ENCODE results near the gene TRIP12. TPM values are rescaled to one million over a fixed set of nuclear protein-coding genes. Genes with fewer than 3 reads are reported as not detected.

The TRIP12 gene
- total and polyA plus RNA-seq, 2 of the 13 experiments (the other 11 are each of a cell fraction or from before 2014, with no cell fraction given) = 72.1 to 153 TPM

DNA sequence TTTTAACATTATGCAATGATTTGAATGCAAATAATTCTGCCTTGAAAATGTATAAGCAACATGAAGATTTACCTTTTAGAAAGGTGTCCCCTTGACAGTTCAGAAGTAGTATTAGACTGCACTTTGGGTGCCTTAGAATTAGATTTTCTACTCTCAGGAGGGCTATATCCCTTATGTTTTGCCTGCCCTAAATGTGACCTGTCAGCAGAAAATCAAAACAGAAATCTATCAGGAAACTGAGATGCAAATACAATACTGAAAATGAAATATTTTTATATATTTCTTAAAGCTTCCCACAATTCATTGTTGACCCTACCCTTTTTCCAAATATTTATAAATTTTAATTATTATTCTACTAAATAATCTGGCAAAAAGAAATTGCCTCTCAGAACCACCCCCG lies 61.5 kb downstream of the TRIP12 start:
- ChIA-PET CTCF (ENCODE audit: low intra/inter-chr PET ratio, low total read pairs) (no interaction called here), POLR2A (no interaction called here)
- no TSS peak for BruUV-seq (replicated peaks)
- Histone ChIP-seq H4K20me1 (ENCODE audit: insufficient read depth, low read length) (no peaks in the 10 kb centered on the region; the same call in 1 of the 2 replicates), H2AFZ (ENCODE audit: low read length) (no peak overlapping the region), H3K9ac (ENCODE audit: insufficient read depth, low read depth, low read length) (no peak overlapping the region), H3K27me3 (ENCODE audit: control insufficient read depth in 1 of 2, insufficient read depth in 2 of 2, low read length in 2 of 2) (no peaks in the 10 kb centered on the region), H3K4me1 (ENCODE audit: insufficient read depth, low read length) (no peaks in the 10 kb centered on the region), H3K4me2 (ENCODE audit: low read depth, low read length) (no peak overlapping the region), H3K27ac (ENCODE audit: extremely low read length, insufficient read depth, low read length) (no peak overlapping the region), H3K36me3 (replicated peaks in 1 of 2; ENCODE audit: control insufficient read depth in 1 of 2, insufficient read depth in 2 of 2, low read length in 2 of 2) (peaks cover 21 to 53% of the 10 kb centered on the region in 2 experiments), H3K79me2 (ENCODE audit: insufficient read depth, low read length) (peaks cover 46% of the 10 kb centered on the region), H3K4me3 (replicated peaks in 1 of 3; ENCODE audit: insufficient read depth in 1 of 3, low read depth in 2 of 3, low read length in 3 of 3) (no peak overlapping the region), H3K9me3 (ENCODE audit: low read length) (no peaks in the 10 kb centered on the region)
- FAIRE-seq (no peak), ATAC-seq (no peak), DNase-seq (ENCODE audit: low spot score) (no peak)
- in situ Hi-C loops (cut with HindIII; ENCODE audit: extremely low pct_ligation_motif_present, low pct_unique_long_range_greater_than_20kb) = no loop called here
- intact Hi-C loops (cut with micrococcal nuclease; ENCODE audit: unreplicated experiment) = no loop called here
- TF ChIP-seq ZKSCAN8 (CRISPR knock-in tag; IDR thresholded peaks at IDR 0.05; ENCODE audit: borderline replicate concordance) (no peak), MAFK (conservative IDR thresholded peaks at IDR 0.05 in 1 of 2, IDR thresholded peaks at IDR 0.05 in 1 of 2; ENCODE audit: low read length in 2 of 2) (peak; percentile 92 to 94), ZNF639 (CRISPR knock-in tag; conservative IDR thresholded peaks at IDR 0.05) (no peak), MAFF (IDR thresholded peaks at IDR 0.05; ENCODE audit: low read depth, low read length) (peak; percentile 91)
- 99% methylated on average over 1 of the region's 1 CpG for WGBS (ENCODE audit: low lambda C conversion rate)

- CTCF ChIA-PET (ENCODE audit: low intra/inter-chr PET ratio, low total read pairs) = no interaction called here
- POLR2A ChIA-PET = no interaction called here
- Histone ChIP-seq H3K4me3 (replicated peaks in 1 of 3; ENCODE audit: insufficient read depth in 1 of 3, low read depth in 2 of 3, low read length in 3 of 3) (no peak overlapping the region), H3K9me3 (ENCODE audit: low read length) (no peaks in the 10 kb centered on the region), H3K27ac (ENCODE audit: extremely low read length, insufficient read depth, low read length) (no peak overlapping the region), H3K36me3 (replicated peaks in 1 of 2; ENCODE audit: control insufficient read depth in 1 of 2, insufficient read depth in 2 of 2, low read length in 2 of 2) (peaks cover 21 to 62% of the 10 kb centered on the region in 2 experiments), H3K27me3 (ENCODE audit: control insufficient read depth in 1 of 2, insufficient read depth in 2 of 2, low read length in 2 of 2) (no peaks in the 10 kb centered on the region), H4K20me1 (ENCODE audit: insufficient read depth, low read length) (no peaks in the 10 kb centered on the region; the same call in 1 of the 2 replicates), H3K79me2 (ENCODE audit: insufficient read depth, low read length) (peaks cover 29% of the 10 kb centered on the region), H3K4me1 (ENCODE audit: insufficient read depth, low read length) (no peaks in the 10 kb centered on the region), H3K4me2 (ENCODE audit: low read depth, low read length) (no peak overlapping the region), H3K9ac (ENCODE audit: insufficient read depth, low read depth, low read length) (no peak overlapping the region), H2AFZ (ENCODE audit: low read length) (no peak overlapping the region)
- peak; percentile 51 for FAIRE-seq
- no peak for DNase-seq (ENCODE audit: low spot score)
- BruUV-seq (replicated peaks) = no TSS peak
- ATAC-seq = no peak
- TF ChIP-seq CEBPG (CRISPR knock-in tag; IDR thresholded peaks at IDR 0.05) (no peak), TBP (CRISPR knock-in tag; IDR thresholded peaks at IDR 0.05) (no peak), DRAP1 (CRISPR knock-in tag; IDR thresholded peaks at IDR 0.05) (no peak), ZNF607 (CRISPR knock-in tag; IDR thresholded peaks at IDR 0.05; ENCODE audit: borderline replicate concordance) (no peak), CEBPB (IDR thresholded peaks at IDR 0.05; ENCODE audit: borderline replicate concordance, low read depth, low read length) (peak; percentile 58)
- TF ChIP-seq, protein P1, sequence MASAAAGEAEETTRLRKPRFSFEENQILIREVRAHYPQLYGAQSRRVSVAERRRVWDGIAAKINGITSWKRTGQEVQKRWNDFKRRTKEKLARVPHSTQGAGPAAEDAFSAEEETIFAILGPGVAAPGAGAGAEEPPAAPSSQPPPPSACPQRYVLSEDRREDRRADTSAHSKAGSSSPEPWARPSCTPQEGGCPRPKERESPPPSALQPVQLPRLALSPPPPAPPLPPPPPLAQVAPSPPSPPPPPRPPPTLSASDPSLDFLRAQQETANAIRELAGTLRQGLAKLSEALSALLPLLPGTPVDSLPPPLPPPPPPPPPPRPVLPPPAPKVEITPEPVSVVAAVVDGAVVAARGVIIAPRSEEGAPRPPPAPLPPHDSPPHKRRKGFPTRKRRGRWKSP (CRISPR knock-in tag; IDR thresholded peaks at IDR 0.05) = no peak
- WGBS (ENCODE audit: low lambda C conversion rate) = 97% methylated on average over 3 of the region's 3 CpGs
- in situ Hi-C loops (cut with HindIII; ENCODE audit: extremely low pct_ligation_motif_present, low pct_unique_long_range_greater_than_20kb) (no loop called here), intact Hi-C loops (cut with micrococcal nuclease; ENCODE audit: unreplicated experiment) (no loop called here)
Observed at GRCh38 chr2:229858351-229858750, 63.5 kb downstream of the TRIP12 start.
